Large intestine (tissue), 1 donor: ENCODE results near the gene ZNF853. TPM values are rescaled to one million over a fixed set of nuclear protein-coding genes. Genes with fewer than 3 reads are reported as not detected.

Experiments used
- polyA plus RNA-seq: library from polyadenylated mRNA; unstranded; fragments of 120-200 nt; gene quantifications from one replicate; pipeline ENCODE4 v1.2.1, GENCODE V29; 2013

Gene ZNF853
- polyA plus RNA-seq, 1 donor = 5.7 TPM

Other genes with a start within 250 kb of the ZNF853 start
- gene RAC1, start 241.1 kb upstream of the ZNF853 start, polyA plus RNA-seq = 206 TPM
- 15.3 TPM for gene DAGLB, start 167.7 kb upstream of the ZNF853 start, polyA plus RNA-seq
- gene KDELR2, start 131.5 kb upstream of the ZNF853 start, polyA plus RNA-seq = 272 TPM
- gene GRID2IP, start 64.1 kb upstream of the ZNF853 start, polyA plus RNA-seq = 0.88 TPM
- gene ZDHHC4, start 38.2 kb upstream of the ZNF853 start, polyA plus RNA-seq = 65.4 TPM
- 28.6 TPM for gene INTS15, start 25.6 kb upstream of the ZNF853 start, polyA plus RNA-seq
- 35.0 TPM for gene ZNF316, start 21.7 kb downstream of the ZNF853 start, polyA plus RNA-seq
- 36.7 TPM for gene ZNF12, start 91.3 kb downstream of the ZNF853 start, polyA plus RNA-seq
- 0.70 TPM for gene RSPH10B2, start 138.5 kb downstream of the ZNF853 start, polyA plus RNA-seq
- gene CCZ1B, start 210.7 kb downstream of the ZNF853 start, polyA plus RNA-seq = 50.5 TPM